Measurements from ENCODE around the gene ARL4D.

- TF ChIP-seq CTCF (conservative IDR thresholded peaks at IDR 0.05; ENCODE audit: low read depth, low read length) = no peak
- TF ChIP-seq CEBPB (IDR thresholded peaks at IDR 0.05; ENCODE audit: low read depth, low read length) = no peak
- TF ChIP-seq RAD21 (IDR thresholded peaks at IDR 0.05; ENCODE audit: low read length) = no peak
- TF ChIP-seq POLR2A (IDR thresholded peaks at IDR 0.05; ENCODE audit: low read depth, low read length) = no peak
- no peak for TF ChIP-seq RCOR1 (IDR thresholded peaks at IDR 0.05; ENCODE audit: insufficient replicate concordance, low read length)
- TF ChIP-seq BHLHE40 (IDR thresholded peaks at IDR 0.05; ENCODE audit: low read depth, low read length) = no peak
- TF ChIP-seq MXI1 (IDR thresholded peaks at IDR 0.05; ENCODE audit: borderline replicate concordance, low read depth, low read length) = no peak
- no peak for TF ChIP-seq MAFK (IDR thresholded peaks at IDR 0.05; ENCODE audit: low read depth, low read length)
- TF ChIP-seq MAZ (IDR thresholded peaks at IDR 0.05; ENCODE audit: borderline replicate concordance, low read depth, low read length) = no peak
- no peak for TF ChIP-seq RFX5 (IDR thresholded peaks at IDR 0.05; ENCODE audit: low read depth, low read length)
- no peak for TF ChIP-seq SMC3 (IDR thresholded peaks at IDR 0.05; ENCODE audit: low read depth, low read length)
- TF ChIP-seq CHD1 (IDR thresholded peaks at IDR 0.05; ENCODE audit: low read depth, low read length) = no peak
- no peak for TF ChIP-seq ELK1 (IDR thresholded peaks at IDR 0.05; ENCODE audit: borderline replicate concordance, low read depth, low read length)
Observed at GRCh38 chr17:43381621-43382020, 17.2 kb upstream of the ARL4D start.
